Testis (tissue), 2 donors: ENCODE results near the gene ELMO3.

Source experiments
- CTCF ChIP-seq, 3 experiments: fragments of 450-650 bp in 2 of 3; fragments of 200-600 bp in 1 of 3; sonication (generic) in 1 of 3; IDR thresholded peaks; one replicate each; pipeline ENCODE4 v1.5.1; 2016 to 2019; ENCODE audit warnings: antibody characterized with exemption in 3 of 3, mild to moderate bottlenecking in 2 of 3, moderate library complexity in 1 of 3
- POLR2A ChIP-seq: fragments of 450-650 bp; IDR thresholded peaks from one replicate; pipeline ENCODE4 v1.6.1; 2017; ENCODE audit warnings: antibody characterized with exemption, mild to moderate bottlenecking, moderate library complexity

- TF ChIP-seq CTCF (IDR thresholded peaks at IDR 0.05), result no peak
- no peak for TF ChIP-seq POLR2A
Measured at GRCh38 chr16:67184453-67184994, 14.4 kb upstream of the ELMO3 start.
